Measurements from ENCODE around the gene FGG.

The FGG gene

DNA sequence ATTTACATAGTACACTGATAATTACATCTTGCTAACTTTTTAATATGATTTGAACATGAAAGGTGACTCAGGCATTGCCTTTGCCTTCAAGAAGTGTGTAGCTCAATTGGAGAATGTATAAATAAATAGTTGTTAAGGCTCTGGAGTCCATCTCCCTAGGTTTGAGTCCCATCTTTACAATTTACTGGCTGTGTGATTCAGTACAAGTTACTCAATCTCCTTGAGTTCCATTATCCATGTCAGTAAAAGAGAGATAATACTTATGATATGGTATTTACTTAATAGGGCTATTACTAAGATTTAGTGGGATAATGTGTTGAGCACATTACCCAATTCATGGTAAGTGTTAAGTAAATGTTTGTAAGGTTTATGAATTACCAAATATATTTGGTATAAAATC, 1.9 kb upstream of the FGG start:
- Histone ChIP-seq H3K27me3 (ENCODE audit: low read length) (no peaks in the 10 kb centered on the region), H3K4me3 (ENCODE audit: insufficient read depth, low read length, poor library complexity, severe bottlenecking) (no peak overlapping the region), H2AFZ (ENCODE audit: low read depth, low read length, severe bottlenecking) (no peak overlapping the region), H3K9me2 (replicated peaks; ENCODE audit: insufficient read depth, low read length) (no peaks in the 10 kb centered on the region), H4K20me1 (ENCODE audit: low read depth, low read length) (no peaks in the 10 kb centered on the region), H3F3A (ENCODE audit: insufficient read depth) (no peaks in the 10 kb centered on the region), H3K4me2 (ENCODE audit: low read depth, low read length, poor library complexity, severe bottlenecking) (no peak overlapping the region), H3K9me3 (ENCODE audit: insufficient read depth, low read length) (no peaks in the 10 kb centered on the region), H3K27ac (ENCODE audit: low read depth, low read length) (no peak overlapping the region), H3K9ac (ENCODE audit: low read length) (no peak overlapping the region), H3K36me3 (ENCODE audit: low read length) (no peaks in the 10 kb centered on the region), H3K79me2 (ENCODE audit: insufficient read depth, low read length) (no peaks in the 10 kb centered on the region)
- TF ChIP-seq EZH2phosphoT487 (conservative IDR thresholded peaks at IDR 0.05; ENCODE audit: low read length) = no peak
- TF ChIP-seq, protein P1, sequence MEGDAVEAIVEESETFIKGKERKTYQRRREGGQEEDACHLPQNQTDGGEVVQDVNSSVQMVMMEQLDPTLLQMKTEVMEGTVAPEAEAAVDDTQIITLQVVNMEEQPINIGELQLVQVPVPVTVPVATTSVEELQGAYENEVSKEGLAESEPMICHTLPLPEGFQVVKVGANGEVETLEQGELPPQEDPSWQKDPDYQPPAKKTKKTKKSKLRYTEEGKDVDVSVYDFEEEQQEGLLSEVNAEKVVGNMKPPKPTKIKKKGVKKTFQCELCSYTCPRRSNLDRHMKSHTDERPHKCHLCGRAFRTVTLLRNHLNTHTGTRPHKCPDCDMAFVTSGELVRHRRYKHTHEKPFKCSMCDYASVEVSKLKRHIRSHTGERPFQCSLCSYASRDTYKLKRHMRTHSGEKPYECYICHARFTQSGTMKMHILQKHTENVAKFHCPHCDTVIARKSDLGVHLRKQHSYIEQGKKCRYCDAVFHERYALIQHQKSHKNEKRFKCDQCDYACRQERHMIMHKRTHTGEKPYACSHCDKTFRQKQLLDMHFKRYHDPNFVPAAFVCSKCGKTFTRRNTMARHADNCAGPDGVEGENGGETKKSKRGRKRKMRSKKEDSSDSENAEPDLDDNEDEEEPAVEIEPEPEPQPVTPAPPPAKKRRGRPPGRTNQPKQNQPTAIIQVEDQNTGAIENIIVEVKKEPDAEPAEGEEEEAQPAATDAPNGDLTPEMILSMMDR (IDR thresholded peaks at IDR 0.05; ENCODE audit: insufficient read depth, low read length, poor library complexity, severe bottlenecking) = no peak

DNA sequence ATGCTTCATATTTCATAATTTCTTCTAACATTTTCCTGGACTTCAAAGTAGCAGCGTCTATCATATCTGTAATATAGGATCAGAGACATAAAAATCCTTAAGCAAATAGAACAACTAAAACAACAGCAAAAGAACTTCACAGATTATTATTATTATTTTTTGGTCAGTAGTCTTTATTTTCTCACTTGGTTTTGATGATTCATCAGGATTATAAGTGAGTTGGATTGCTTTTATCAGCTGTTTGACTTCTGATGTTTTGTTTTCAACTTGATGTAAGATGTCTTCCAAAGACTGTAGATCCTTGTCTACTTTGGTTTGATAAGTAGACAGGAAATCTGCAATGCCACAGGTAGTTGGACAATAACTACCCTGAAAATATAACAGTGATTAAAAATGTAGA, 623 bp downstream of the FGG start:
- no peaks in the 10 kb centered on the region for H3K9me3 ChIP-seq (ENCODE audit: insufficient read depth, low read length)
- no peak for TF ChIP-seq EZH2phosphoT487 (conservative IDR thresholded peaks at IDR 0.05; ENCODE audit: low read length)
- TF ChIP-seq, protein P1 (IDR thresholded peaks at IDR 0.05; ENCODE audit: insufficient read depth, low read length, poor library complexity, severe bottlenecking) = no peak
- no peaks in the 10 kb centered on the region for H3K27me3 ChIP-seq (ENCODE audit: low read length)
- no peaks in the 10 kb centered on the region for H4K20me1 ChIP-seq (ENCODE audit: low read depth, low read length)
- H3K79me2 ChIP-seq (ENCODE audit: insufficient read depth, low read length) = no peaks in the 10 kb centered on the region
- no peak overlapping the region for H3K27ac ChIP-seq (ENCODE audit: low read depth, low read length)
- H3K4me3 ChIP-seq (ENCODE audit: insufficient read depth, low read length, poor library complexity, severe bottlenecking) = no peak overlapping the region
- H3K4me2 ChIP-seq (ENCODE audit: low read depth, low read length, poor library complexity, severe bottlenecking) = no peak overlapping the region
- H3F3A ChIP-seq (ENCODE audit: insufficient read depth) = no peaks in the 10 kb centered on the region
- H3K9me2 ChIP-seq (replicated peaks; ENCODE audit: insufficient read depth, low read length) = no peaks in the 10 kb centered on the region
- H3K36me3 ChIP-seq (ENCODE audit: low read length) = no peaks in the 10 kb centered on the region
- no peak overlapping the region for H3K9ac ChIP-seq (ENCODE audit: low read length)
- H2AFZ ChIP-seq (ENCODE audit: low read depth, low read length, severe bottlenecking) = no peak overlapping the region

DNA sequence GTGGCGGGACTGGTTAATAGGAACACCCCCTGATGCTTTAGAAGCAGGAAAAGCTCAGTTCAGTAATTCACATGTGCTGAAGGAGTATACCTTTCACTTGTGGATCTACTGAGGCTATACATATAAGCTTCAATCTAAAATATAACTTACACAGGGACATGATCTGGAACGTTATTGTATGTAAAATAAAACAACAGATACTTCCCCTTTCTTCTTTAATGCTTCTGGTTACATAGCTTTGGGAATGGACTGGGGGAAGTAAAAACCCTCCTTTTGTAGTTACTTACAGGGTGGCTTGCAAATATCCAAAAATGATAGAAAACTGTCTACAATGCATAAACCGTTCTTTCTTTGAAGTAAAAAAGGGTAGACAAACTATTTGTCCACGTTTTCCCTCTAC, 1.9 kb downstream of the FGG start:
- no peaks in the 10 kb centered on the region for H3K9me2 ChIP-seq (replicated peaks; ENCODE audit: insufficient read depth, low read length)
- H3K9me3 ChIP-seq (ENCODE audit: insufficient read depth, low read length) = no peaks in the 10 kb centered on the region
- no peaks in the 10 kb centered on the region for H3F3A ChIP-seq (ENCODE audit: insufficient read depth)
- TF ChIP-seq EZH2phosphoT487 (conservative IDR thresholded peaks at IDR 0.05; ENCODE audit: low read length) = no peak
- TF ChIP-seq, protein P1 (IDR thresholded peaks at IDR 0.05; ENCODE audit: insufficient read depth, low read length, poor library complexity, severe bottlenecking) = no peak
- H3K27me3 ChIP-seq (ENCODE audit: low read length) = no peaks in the 10 kb centered on the region
- no peak overlapping the region for H3K9ac ChIP-seq (ENCODE audit: low read length)
- no peaks in the 10 kb centered on the region for H3K79me2 ChIP-seq (ENCODE audit: insufficient read depth, low read length)
- no peaks in the 10 kb centered on the region for H3K36me3 ChIP-seq (ENCODE audit: low read length)
- no peaks in the 10 kb centered on the region for H4K20me1 ChIP-seq (ENCODE audit: low read depth, low read length)
- no peak overlapping the region for H3K4me2 ChIP-seq (ENCODE audit: low read depth, low read length, poor library complexity, severe bottlenecking)
- no peak overlapping the region for H3K27ac ChIP-seq (ENCODE audit: low read depth, low read length)
- no peak overlapping the region for H2AFZ ChIP-seq (ENCODE audit: low read depth, low read length, severe bottlenecking)
- H3K4me3 ChIP-seq (ENCODE audit: insufficient read depth, low read length, poor library complexity, severe bottlenecking) = no peak overlapping the region

Data from SU-DHL-6 (cell line).